B cell (primary cell): ENCODE measurements around the gene RRP1. TPM values are rescaled to one million over a fixed set of nuclear protein-coding genes. Genes with fewer than 3 reads are reported as not detected.

Experiments
- ATAC-seq: fragments of 200-7000 bp; cut with Tn5 transposase; one replicate; pipeline ENCODE4 v1.10.0; 2021; ENCODE audit warnings: low read depth, mild to moderate bottlenecking, moderate number of reproducible peaks, moderate library complexity
- CTCF ChIA-PET: fragments of 350-600 bp; sonication (Branson Sonifier 250); formaldehyde crosslinking; loops from one replicate; lab custom pipeline; 2021; ENCODE audit warnings: antibody characterized with exemption, inconsistent platforms; lab: Charles Lee
- POLR2A ChIA-PET: fragments of 350-600 bp; sonication (Branson Sonifier 250); formaldehyde crosslinking; loops from one replicate; lab custom pipeline; 2021; ENCODE audit warnings: antibody characterized with exemption; lab: Charles Lee
- DNase-seq: peaks from one replicate; pipeline ENCODE4 v3.0.0; 2013
- H2AFZ ChIP-seq: 2 replicates; pipeline ENCODE4 v1.6.1; 2012; ENCODE audit warnings: mild to moderate bottlenecking, low read depth, low read length; ENCODE audit not compliant: insufficient read depth, poor library complexity, severe bottlenecking
- H3K27ac ChIP-seq, 2 donors: 1 replicate in 1 of 2; 2 replicates in 1 of 2; pipeline ENCODE4 v1.5.1; 2012 to 2013; ENCODE audit warnings: low read length in 2 of 2, mild to moderate bottlenecking in 2 of 2, moderate library complexity in 1 of 2
- H3K27me3 ChIP-seq, 4 experiments: fragments of 200-600 bp in 1 of 4; sonication (generic) in 1 of 4; replicated peaks in 1 of 4; 1 replicate in 2 of 4; 2 replicates in 2 of 4; pipeline versions ENCODE4 v1.6.1 to v1.7.0; 2013 to 2016; ENCODE audit warnings: low read length in 3 of 4, mild to moderate bottlenecking in 2 of 4, mixed read lengths in 1 of 4, moderate library complexity in 1 of 4; ENCODE audit not compliant: insufficient read depth in 4 of 4, control insufficient read depth in 3 of 4; ENCODE audit errors: control extremely low read depth in 1 of 4
- H3K36me3 ChIP-seq, 2 experiments: replicated peaks in 1 of 2; 1 replicate in 1 of 2; 2 replicates in 1 of 2; pipeline versions ENCODE4 v1.6.1 to v1.7.1; 2013; ENCODE audit warnings: low read length in 1 of 2; ENCODE audit not compliant: insufficient read depth in 2 of 2, control insufficient read depth in 1 of 2; ENCODE audit errors: control extremely low read depth in 1 of 2, extremely low read depth in 1 of 2
- H3K4me1 ChIP-seq, 2 donors: fragments of 200-600 bp in 1 of 2; sonication (generic) in 1 of 2; 1 replicate in 1 of 2; 2 replicates in 1 of 2; pipeline versions ENCODE4 v1.5.1 to v1.6.1; 2013 to 2017; ENCODE audit warnings: low read length in 2 of 2; ENCODE audit not compliant: control insufficient read depth in 2 of 2, insufficient read depth in 2 of 2
- H3K4me2 ChIP-seq: replicated peaks from 2 replicates; pipeline ENCODE3; 2012; ENCODE audit warnings: mild to moderate bottlenecking, low read depth, low read length; ENCODE audit not compliant: poor library complexity, severe bottlenecking
- H3K4me3 ChIP-seq, 5 experiments: fragments of 200-600 bp in 1 of 5; sonication (generic) in 1 of 5; 1 replicate in 3 of 5; 2 replicates in 2 of 5; pipeline versions ENCODE4 v1.5.1 to v1.7.0; 2011 to 2016; ENCODE audit warnings: low read length in 4 of 5, mild to moderate bottlenecking in 4 of 5, low read depth in 2 of 5, control low read depth in 1 of 5, moderate library complexity in 1 of 5; ENCODE audit not compliant: insufficient read depth in 1 of 5; ENCODE audit errors: control extremely low read depth in 1 of 5, extremely low read depth in 1 of 5
- H3K79me2 ChIP-seq: fragments of 200-600 bp; sonication (generic); one replicate; pipeline ENCODE4 v1.6.0; 2016; ENCODE audit warnings: low read length; ENCODE audit not compliant: control insufficient read depth, insufficient read depth
- H3K9ac ChIP-seq: fragments of 200-600 bp; sonication (generic); 2 replicates; pipeline ENCODE4 v1.6.1; 2017; ENCODE audit warnings: mild to moderate bottlenecking, low read length, moderate library complexity
- H3K9me3 ChIP-seq, 3 donors: one replicate each; pipeline versions ENCODE4 v1.6.1 to v1.7.1; 2013; ENCODE audit warnings: low read length in 2 of 3; ENCODE audit not compliant: control insufficient read depth in 2 of 3, insufficient read depth in 1 of 3; ENCODE audit errors: control extremely low read depth in 1 of 3
- H4K20me1 ChIP-seq: 2 replicates; pipeline ENCODE4 v1.6.0; 2012; ENCODE audit warnings: mild to moderate bottlenecking, low read length; ENCODE audit not compliant: insufficient read depth, control insufficient read depth, poor library complexity, severe bottlenecking
- H3K27ac Mint-ChIP-seq: one replicate; pipeline ENCODE4 v1.8.0; 2021; ENCODE audit warnings: mixed read lengths
- H3K27me3 Mint-ChIP-seq: one replicate; pipeline ENCODE4 v1.8.0; 2021; ENCODE audit warnings: mixed read lengths
- H3K4me1 Mint-ChIP-seq: one replicate; pipeline ENCODE4 v1.8.0; 2021; ENCODE audit warnings: mixed read lengths
- H3K4me3 Mint-ChIP-seq: one replicate; pipeline ENCODE4 v1.8.0; 2021; ENCODE audit warnings: mixed read lengths
- H3K9me3 Mint-ChIP-seq: one replicate; pipeline ENCODE4 v1.8.0; 2022; ENCODE audit warnings: mixed read lengths; ENCODE audit not compliant: insufficient read depth
- CTCF ChIP-seq: fragments of 200-600 bp; IDR thresholded peaks from one replicate; pipeline ENCODE4 v1.8.0; 2022; ENCODE audit warnings: antibody characterized with exemption, mild to moderate bottlenecking
- EZH2 ChIP-seq: IDR thresholded peaks from 2 replicates; pipeline ENCODE4 v1.6.1; 2012; ENCODE audit warnings: borderline replicate concordance, low read depth, mild to moderate bottlenecking, moderate library complexity, low read length; ENCODE audit not compliant: insufficient read depth, poor library complexity, severe bottlenecking
- WGBS: methylation state at CpG from one replicate; pipeline ENCODE4 v1.1.5; 2013; ENCODE audit warnings: missing lambda C conversion rate; ENCODE audit not compliant: insufficient coverage; 5-methylcytosine and 5-hydroxymethylcytosine counted together
- intact Hi-C: fragments of 100-400 bp; cut with micrococcal nuclease; formaldehyde crosslinking; loops from one replicate; pipeline ENCODE4 v1.10.0; 2022
- polyA plus RNA-seq: library from polyadenylated mRNA; depleted of rRNA; stranded (reverse); fragments of >200 nt; gene quantifications from 2 replicates; pipeline ENCODE4 v1.2.3, GENCODE V29; 2012
- total RNA-seq, 2 donors: library from RNA; stranded (reverse); fragments of 120-200 nt in 1 of 2; gene quantifications; 1 replicate in 1 of 2; 2 replicates in 1 of 2; pipeline versions ENCODE4 v1.2.3 to v1.2.4, GENCODE V29; 2013 to 2022

RRP1 gene
- total and polyA plus RNA-seq, 2 donors (not counting 1 experiment from before 2014, with no cell fraction given): 9.6 to 27.8 TPM

GRCh38 chr21:43824333-43825241, 35.2 kb downstream of the RRP1 start:
- no peak overlapping the region for H3K4me3 ChIP-seq
- no peaks in the 10 kb centered on the region for H3K4me1 ChIP-seq
- ChIA-PET CTCF (interaction anchor here (1.0 to 1.2 kb wide), 2 partner anchors 14 to 102 kb away, joined by 3 read pairs; no protein-coding TSS in a partner anchor), POLR2A (no interaction called here)
- H2AFZ ChIP-seq: no peak overlapping the region
- Mint-ChIP-seq H3K9me3 (no peaks in the 10 kb centered on the region), H3K27me3 (peaks cover 11% of the 10 kb centered on the region), H3K4me1 (no peaks in the 10 kb centered on the region), H3K27ac (no peak overlapping the region), H3K4me3 (no peak overlapping the region)
- DNase-seq: no peak
- 91% methylated on average over 14 of the region's 17 CpGs for WGBS
- H3K9ac ChIP-seq: no peak overlapping the region
- no peaks in the 10 kb centered on the region for H3K79me2 ChIP-seq
- no peaks in the 10 kb centered on the region for H3K36me3 ChIP-seq
- ATAC-seq: no peak
- no peak for TF ChIP-seq EZH2
- TF ChIP-seq CTCF: no peak
- H3K9me3 ChIP-seq: peaks cover 0 to 2% (median 0%) of the 10 kb centered on the region in 3 donors
- intact Hi-C loops: no loop called here
- no peaks in the 10 kb centered on the region for H4K20me1 ChIP-seq
- H3K27me3 ChIP-seq: peaks cover 0 to 7% (median 0%) of the 10 kb centered on the region in 4 experiments
- no peak overlapping the region for H3K4me2 ChIP-seq
- H3K27ac ChIP-seq: no peak overlapping the region

DNA sequence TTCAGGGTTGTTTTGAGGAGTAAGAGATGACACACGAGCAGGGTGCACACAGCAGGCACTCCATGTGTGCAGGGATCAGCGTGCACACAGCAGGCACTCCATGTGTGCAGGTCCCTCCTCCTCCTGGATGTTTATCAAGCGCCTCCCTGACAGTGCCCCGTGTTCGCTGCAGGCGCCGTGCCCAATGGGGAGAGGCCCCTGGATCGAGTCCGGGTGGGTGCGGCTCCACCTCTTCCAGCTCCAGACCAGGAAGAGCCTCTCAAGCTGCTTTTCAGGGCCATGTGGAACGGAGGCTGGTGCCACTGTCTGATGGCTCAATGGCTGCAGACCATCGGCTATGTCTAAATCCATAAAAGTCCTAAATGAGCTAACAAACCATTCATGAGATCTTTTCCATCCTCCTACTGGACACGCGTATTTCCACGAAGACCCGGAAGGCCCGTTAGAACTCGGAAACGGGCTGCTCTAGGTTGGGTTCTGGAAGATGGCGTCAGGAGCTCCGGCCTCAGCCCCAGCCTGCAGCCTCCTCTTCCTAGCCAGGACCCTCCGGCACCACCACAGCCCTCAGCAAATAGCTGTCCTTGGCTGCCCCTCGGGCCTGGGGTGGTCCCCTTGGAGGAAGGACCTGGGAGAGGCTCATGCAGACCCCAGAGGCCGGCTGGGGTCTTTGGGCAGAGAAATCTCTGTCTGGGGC, 36.0 kb downstream of the RRP1 start:
- 95% methylated on average over 23 of the region's 24 CpGs for WGBS
- no peaks in the 10 kb centered on the region for H3K9me3 Mint-ChIP-seq
- no peak overlapping the region for H3K27ac ChIP-seq
- no peak overlapping the region for H3K4me2 ChIP-seq
- no peaks in the 10 kb centered on the region for H4K20me1 ChIP-seq
- TF ChIP-seq EZH2 (no peak), CTCF (no peak)
- POLR2A ChIA-PET: no interaction called here
- H3K27ac Mint-ChIP-seq: no peak overlapping the region
- H3K9ac ChIP-seq: no peak overlapping the region
- H3K4me3 Mint-ChIP-seq: no peak overlapping the region
- no peaks in the 10 kb centered on the region for H3K4me1 ChIP-seq
- CTCF ChIA-PET: no interaction called here
- DNase-seq: no peak
- no peak for ATAC-seq
- peaks cover 11% of the 10 kb centered on the region for H3K27me3 Mint-ChIP-seq
- no peaks in the 10 kb centered on the region for H3K79me2 ChIP-seq
- intact Hi-C loops: no loop called here
- no peaks in the 10 kb centered on the region for H3K9me3 ChIP-seq
- H3K27me3 ChIP-seq: peaks cover 0 to 7% (median 0%) of the 10 kb centered on the region in 4 experiments
- no peak overlapping the region for H3K4me3 ChIP-seq
- H2AFZ ChIP-seq: no peak overlapping the region
- no peaks in the 10 kb centered on the region for H3K36me3 ChIP-seq
- H3K4me1 Mint-ChIP-seq: no peaks in the 10 kb centered on the region
